Panc1 (cell line): ENCODE measurements around the gene IER5L. TPM values are rescaled to one million over a fixed set of nuclear protein-coding genes. Genes with fewer than 3 reads are reported as not detected.
"Not testable (repeated sequence)": the region's sequence is repeated elsewhere in the genome, so short reads cannot be mapped to it uniquely, and the experiment has no call there.

Source experiments
- ATAC-seq: fragments of 200-7000 bp; cut with Tn5 transposase; 2 replicates; pipeline ENCODE4 v1.9.1; 2020; ENCODE audit warnings: mild to moderate bottlenecking, moderate library complexity
- BruUV-seq: library from RNA; stranded (reverse); fragments of 400-500 nt; replicated peaks from 2 replicates; lab custom pipeline; 2021; lab: Mats Ljungman, UMichigan
- CTCF ChIA-PET: fragments of 300-600 bp; sonication (Branson Sonifier 250); formaldehyde crosslinking; loops from one replicate; lab custom pipeline; 2022; ENCODE audit warnings: antibody characterized with exemption; lab: Charles Lee
- POLR2A ChIA-PET: fragments of 300-600 bp; sonication (Branson Sonifier 250); formaldehyde crosslinking; loops from one replicate; lab custom pipeline; 2022; ENCODE audit warnings: antibody characterized with exemption; lab: Charles Lee
- DNase-seq: peaks from one replicate; pipeline ENCODE4 v3.0.0-alpha.2; 2010; ENCODE audit warnings: low read depth, low spot score
- H3K27ac ChIP-seq: 2 replicates; pipeline ENCODE4 v1.5.1; 2011; ENCODE audit warnings: mild to moderate bottlenecking, low read length, inconsistent platforms
- H3K27me3 ChIP-seq: fragments of 200-500 bp; sonication (Bioruptor generic); 2 replicates; pipeline ENCODE4 v1.6.0; 2014; ENCODE audit warnings: low read length, inconsistent platforms; ENCODE audit not compliant: control insufficient read depth, insufficient read depth
- H3K36me3 ChIP-seq: fragments of 200-500 bp; sonication (Bioruptor generic); 2 replicates; pipeline ENCODE4 v1.5.1; 2014; ENCODE audit warnings: inconsistent platforms, mild to moderate bottlenecking, low read length, moderate library complexity; ENCODE audit not compliant: control insufficient read depth, insufficient read depth
- H3K4me1 ChIP-seq: 2 replicates; pipeline ENCODE4 v1.5.1; 2011; ENCODE audit warnings: inconsistent platforms, mild to moderate bottlenecking, low read length, moderate library complexity; ENCODE audit not compliant: control insufficient read depth, insufficient read depth
- H3K4me3 ChIP-seq, 2 experiments: 2 replicates each; pipeline ENCODE4 v1.5.1; 2011 to 2012; ENCODE audit warnings: low read depth in 2 of 2, low read length in 2 of 2, mild to moderate bottlenecking in 2 of 2, inconsistent platforms in 1 of 2, moderate library complexity in 1 of 2
- H3K9me3 ChIP-seq: fragments of 200-500 bp; sonication (Bioruptor generic); 2 replicates; pipeline ENCODE4 v1.5.1; 2014; ENCODE audit warnings: low read depth, mild to moderate bottlenecking, inconsistent platforms, low read length, moderate library complexity; ENCODE audit not compliant: control insufficient read depth, insufficient read depth
- CTCF ChIP-seq: fragments of 450-650 bp; IDR thresholded peaks from 2 replicates; pipeline ENCODE4 v1.5.1; 2017; ENCODE audit warnings: mild to moderate bottlenecking
- POLR2AphosphoS5 ChIP-seq: IDR thresholded peaks from 2 replicates; pipeline ENCODE4 v1.6.1; 2012; ENCODE audit warnings: mild to moderate bottlenecking, low read depth, low read length, moderate library complexity
- REST ChIP-seq, 2 experiments: IDR thresholded peaks; 2 replicates each; pipeline ENCODE4 v1.6.1; 2011 to 2012; ENCODE audit warnings: low read depth in 2 of 2, control low read depth in 1 of 2, low read length in 1 of 2, mild to moderate bottlenecking in 1 of 2, moderate library complexity in 1 of 2; ENCODE audit not compliant: insufficient read depth in 1 of 2
- SIN3A ChIP-seq: IDR thresholded peaks from 2 replicates; pipeline ENCODE4 v1.6.1; 2012; ENCODE audit warnings: low read depth, mild to moderate bottlenecking, low read length, moderate library complexity, borderline replicate concordance; ENCODE audit not compliant: insufficient read depth
- TCF7L2 ChIP-seq: IDR thresholded peaks from 2 replicates; pipeline ENCODE4 v1.6.1; 2011; ENCODE audit warnings: mild to moderate bottlenecking, low read depth, low read length, inconsistent platforms
- in situ Hi-C: cut with HindIII; loops from 2 replicates; pipeline ENCODE4 v1.10.0; 2016; ENCODE audit warnings: low sequenced_read_pairs, low pct_unique_long_range_greater_than_20kb
- intact Hi-C: fragments of 100-400 bp; cut with micrococcal nuclease; formaldehyde crosslinking; loops from one replicate; pipeline ENCODE4 v1.10.0; 2022; ENCODE audit not compliant: unreplicated experiment
- total RNA-seq: library from RNA; stranded (reverse); gene quantifications from one replicate; pipeline ENCODE4 v1.2.1, GENCODE V29; 2021; ENCODE audit not compliant: unreplicated experiment

The IER5L gene
- total RNA-seq, 1 experiment from 2014 or later, result 44.6 TPM

- in situ Hi-C loops (no loop called here), intact Hi-C loops (no loop called here)
- H3K27ac ChIP-seq, result no peak overlapping the region
- DNase-seq (no peak), ATAC-seq (no peak)
- no peaks in the 10 kb centered on the region for H3K27me3 ChIP-seq
- H3K4me3 ChIP-seq, result no peak overlapping the region
- H3K36me3 ChIP-seq, result no peaks in the 10 kb centered on the region
- no peaks in the 10 kb centered on the region for H3K9me3 ChIP-seq
- CTCF ChIA-PET, result no interaction called here
- BruUV-seq, result no TSS peak
- peaks cover 8% of the 10 kb centered on the region for H3K4me1 ChIP-seq
- TF ChIP-seq POLR2AphosphoS5 (no peak), CTCF (no peak), SIN3A (no peak), TCF7L2 (no peak), REST (IDR thresholded peaks at IDR 0.05; ENCODE audit: insufficient read depth in 1 of 2, low read depth in 2 of 2, low read length in 1 of 2) (no peak)
- POLR2A ChIA-PET, result no interaction called here
Observed at GRCh38 chr9:129163753-129164152, 14.3 kb downstream of the IER5L start.

GRCh38 chr9:129163198-129163670 is 14.8 kb downstream of the IER5L start:
- H3K27me3 ChIP-seq, intact Hi-C loops, DNase-seq, in situ Hi-C loops, POLR2A ChIA-PET, H3K27ac ChIP-seq, BruUV-seq, CTCF ChIA-PET, H3K4me1 ChIP-seq, H3K36me3 ChIP-seq, H3K9me3 ChIP-seq, ATAC-seq, H3K4me3 ChIP-seq: not testable (repeated sequence)

- no peak overlapping the region for H3K4me3 ChIP-seq
- no peaks in the 10 kb centered on the region for H3K27me3 ChIP-seq
- ATAC-seq (no peak), DNase-seq (no peak)
- H3K9me3 ChIP-seq, result no peaks in the 10 kb centered on the region
- H3K27ac ChIP-seq, result no peak overlapping the region
- H3K4me1 ChIP-seq, result peaks cover 5% of the 10 kb centered on the region
- no peak for TF ChIP-seq SIN3A
- TF ChIP-seq TCF7L2, result no peak
- no peak for TF ChIP-seq CTCF
- TF ChIP-seq POLR2AphosphoS5, result no peak
- TF ChIP-seq REST (IDR thresholded peaks at IDR 0.05; ENCODE audit: insufficient read depth in 1 of 2, low read depth in 2 of 2, low read length in 1 of 2), result no peak
- intact Hi-C loops, result no loop called here
- in situ Hi-C loops, result no loop called here
- no TSS peak for BruUV-seq
- ChIA-PET CTCF (no interaction called here), POLR2A (no interaction called here)
- H3K36me3 ChIP-seq, result no peaks in the 10 kb centered on the region
Observed at GRCh38 chr9:129162497-129163197, 15.4 kb downstream of the IER5L start.
